Keratinocyte (primary cell): ENCODE results near the gene BID.

ENCODE experiments used
- CTCF ChIP-seq, 3 experiments: IDR thresholded peaks in 1 of 3; conservative IDR thresholded peaks in 1 of 3; optimal IDR thresholded peaks in 1 of 3; 2 replicates in 2 of 3; 3 replicates in 1 of 3; pipeline versions ENCODE3 to v1.5.1; 2011; ENCODE audit warnings: low read length in 3 of 3, mild to moderate bottlenecking in 3 of 3, moderate library complexity in 2 of 3, control low read depth in 1 of 3, inconsistent platforms in 1 of 3; ENCODE audit not compliant: insufficient read depth in 2 of 3; ENCODE audit errors: extremely low read depth in 1 of 3
- EZH2 ChIP-seq: IDR thresholded peaks from one replicate; pipeline ENCODE4 v1.6.1; 2012; ENCODE audit warnings: inconsistent platforms, mild to moderate bottlenecking, low read length, moderate library complexity

DNA sequence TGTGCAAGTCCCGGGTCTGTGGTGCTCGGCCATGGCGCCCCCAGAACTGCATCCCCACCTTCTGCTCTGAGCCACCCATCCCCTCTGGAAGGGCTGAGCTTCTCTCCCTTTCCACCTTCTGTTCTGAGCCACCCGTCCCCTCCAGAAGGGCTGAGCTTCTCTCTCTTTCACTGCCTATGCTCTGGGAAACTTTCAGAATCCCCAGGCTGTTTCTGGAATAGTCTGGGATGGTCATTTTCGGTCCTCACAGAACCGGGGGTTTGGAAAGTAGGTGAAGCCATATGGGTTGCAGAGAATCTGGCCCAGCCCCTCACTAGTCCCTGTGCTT, 3.4 kb upstream of the BID start:
- TF ChIP-seq EZH2 = no peak
- TF ChIP-seq CTCF (optimal IDR thresholded peaks at IDR 0.05 in 1 of 3, IDR thresholded peaks at IDR 0.05 in 1 of 3, conservative IDR thresholded peaks at IDR 0.05 in 1 of 3; ENCODE audit: extremely low read depth in 1 of 3, insufficient read depth in 2 of 3, low read length in 3 of 3) = no peak
